ENCODE data around the gene PDCD4. TPM values are rescaled to one million over a fixed set of nuclear protein-coding genes. Genes with fewer than 3 reads are reported as not detected.

PDCD4 gene
- total RNA-seq, 1 donor from 2014 or later, result 10.3 TPM

DNA sequence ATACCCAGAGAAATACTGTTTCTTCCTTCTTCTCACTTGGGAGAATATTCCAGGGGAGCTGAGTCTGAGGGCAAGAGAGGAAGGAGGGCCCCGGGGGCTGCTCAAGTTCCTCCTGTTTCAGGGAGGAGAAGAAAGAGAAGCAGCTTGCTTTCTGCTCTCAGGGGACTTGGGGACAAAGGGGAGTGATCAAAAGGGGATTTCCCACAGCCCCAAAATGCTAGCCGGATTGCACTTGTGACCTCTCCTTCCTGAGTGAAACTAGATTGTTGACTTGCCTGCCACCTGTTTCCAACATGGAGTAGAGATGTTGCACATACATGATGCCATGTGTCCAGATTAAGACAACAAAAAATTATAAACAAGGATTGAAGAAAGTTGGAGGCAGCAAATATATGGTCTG, 28.7 kb upstream of the PDCD4 start:
- no peaks in the 10 kb centered on the region for H3K9me3 ChIP-seq
- no peaks in the 10 kb centered on the region for H3K27me3 ChIP-seq
- no peak overlapping the region for H3K4me3 ChIP-seq
- peaks cover 4 to 6% of the 10 kb centered on the region in 2 donors for H3K4me1 ChIP-seq
- intact Hi-C loops (cut with DNase I), result no loop called here
- no peak overlapping the region for H3K27ac ChIP-seq
- DNase-seq (ENCODE audit: low spot score in 2 of 2), result no peak
- no peaks in the 10 kb centered on the region for H3K36me3 ChIP-seq
- TF ChIP-seq, protein P1, sequence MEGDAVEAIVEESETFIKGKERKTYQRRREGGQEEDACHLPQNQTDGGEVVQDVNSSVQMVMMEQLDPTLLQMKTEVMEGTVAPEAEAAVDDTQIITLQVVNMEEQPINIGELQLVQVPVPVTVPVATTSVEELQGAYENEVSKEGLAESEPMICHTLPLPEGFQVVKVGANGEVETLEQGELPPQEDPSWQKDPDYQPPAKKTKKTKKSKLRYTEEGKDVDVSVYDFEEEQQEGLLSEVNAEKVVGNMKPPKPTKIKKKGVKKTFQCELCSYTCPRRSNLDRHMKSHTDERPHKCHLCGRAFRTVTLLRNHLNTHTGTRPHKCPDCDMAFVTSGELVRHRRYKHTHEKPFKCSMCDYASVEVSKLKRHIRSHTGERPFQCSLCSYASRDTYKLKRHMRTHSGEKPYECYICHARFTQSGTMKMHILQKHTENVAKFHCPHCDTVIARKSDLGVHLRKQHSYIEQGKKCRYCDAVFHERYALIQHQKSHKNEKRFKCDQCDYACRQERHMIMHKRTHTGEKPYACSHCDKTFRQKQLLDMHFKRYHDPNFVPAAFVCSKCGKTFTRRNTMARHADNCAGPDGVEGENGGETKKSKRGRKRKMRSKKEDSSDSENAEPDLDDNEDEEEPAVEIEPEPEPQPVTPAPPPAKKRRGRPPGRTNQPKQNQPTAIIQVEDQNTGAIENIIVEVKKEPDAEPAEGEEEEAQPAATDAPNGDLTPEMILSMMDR (IDR thresholded peaks at IDR 0.05), result no peak

- H3K36me3 ChIP-seq, result no peaks in the 10 kb centered on the region
- no peak overlapping the region for H3K4me3 ChIP-seq
- no peak overlapping the region for H3K27ac ChIP-seq
- H3K9me3 ChIP-seq, result no peaks in the 10 kb centered on the region
- TF ChIP-seq, protein P1 (IDR thresholded peaks at IDR 0.05), result no peak
- peaks cover 4% of the 10 kb centered on the region in 2 donors for H3K4me1 ChIP-seq
- DNase-seq (ENCODE audit: low spot score in 2 of 2), result no peak
- intact Hi-C loops (cut with DNase I), result no loop called here
- H3K27me3 ChIP-seq, result no peaks in the 10 kb centered on the region
These were observed 27.7 kb upstream of the PDCD4 start for GRCh38 chr10:110843796-110844616.

- TF ChIP-seq, protein P1 (IDR thresholded peaks at IDR 0.05), result no peak
- intact Hi-C loops (cut with DNase I), result no loop called here
- no peak overlapping the region for H3K27ac ChIP-seq
- no peaks in the 10 kb centered on the region for H3K9me3 ChIP-seq
- no peaks in the 10 kb centered on the region for H3K36me3 ChIP-seq
- DNase-seq (ENCODE audit: low spot score in 2 of 2), result no peak
- no peaks in the 10 kb centered on the region for H3K27me3 ChIP-seq
- peaks cover 4% of the 10 kb centered on the region in 2 donors for H3K4me1 ChIP-seq
- no peak overlapping the region for H3K4me3 ChIP-seq
These were observed 27.2 kb upstream of the PDCD4 start for GRCh38 chr10:110844617-110844881.

DNA sequence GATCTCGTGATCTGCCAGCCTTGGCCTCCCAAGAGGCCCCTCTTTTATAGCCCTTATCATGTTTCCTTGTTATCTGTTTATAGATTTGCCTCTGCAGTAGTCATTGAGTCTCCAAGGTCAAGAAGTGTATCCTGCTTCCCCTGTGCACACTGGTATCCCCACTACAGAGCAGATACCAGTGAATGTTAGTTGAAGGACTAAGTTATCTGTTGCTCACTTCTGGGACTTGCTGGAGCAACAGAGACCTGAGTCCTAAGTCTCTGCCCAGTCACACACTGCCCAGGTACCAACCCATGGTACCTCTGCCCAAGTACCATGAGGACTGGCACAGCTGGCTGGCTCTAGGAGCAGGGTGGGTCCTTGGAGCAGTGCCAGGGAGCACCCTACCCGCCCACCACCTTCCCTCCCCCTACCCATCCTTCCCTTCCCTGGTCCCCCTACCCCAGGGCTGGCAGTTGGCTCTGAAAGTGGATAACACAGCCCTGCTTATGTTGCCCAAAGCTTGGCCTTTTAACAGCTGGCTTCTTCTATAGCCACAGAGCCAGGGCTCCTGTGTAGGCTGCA, 26.5 kb upstream of the PDCD4 start:
- Histone ChIP-seq H3K4me1 (peaks cover 3 to 4% of the 10 kb centered on the region in 2 donors), H3K36me3 (no peaks in the 10 kb centered on the region), H3K9me3 (no peaks in the 10 kb centered on the region), H3K27ac (no peak overlapping the region), H3K27me3 (no peaks in the 10 kb centered on the region), H3K4me3 (no peak overlapping the region)
- DNase-seq (ENCODE audit: low spot score in 2 of 2), result no peak
- intact Hi-C loops (cut with DNase I), result no loop called here
- TF ChIP-seq, protein P1 (IDR thresholded peaks at IDR 0.05), result no peak

GRCh38 chr10:110845756-110846620, 25.7 kb upstream of the PDCD4 start:
- H3K4me1 ChIP-seq, result no peaks in the 10 kb centered on the region

More at GRCh38 chr10:110845756-110846620, 25.7 kb upstream of the PDCD4 start:
- intact Hi-C loops (cut with DNase I), result no loop called here
- Histone ChIP-seq H3K36me3 (no peaks in the 10 kb centered on the region), H3K27me3 (no peaks in the 10 kb centered on the region), H3K4me3 (no peak overlapping the region), H3K9me3 (no peaks in the 10 kb centered on the region), H3K27ac (no peak overlapping the region)
- TF ChIP-seq, protein P1 (IDR thresholded peaks at IDR 0.05), result no peak
- no peak for DNase-seq (ENCODE audit: low spot score in 2 of 2)

All from ascending aorta (tissue), 2 donors.